ENCODE measurements around the gene SYS1.

Gene SYS1

GRCh38 chr20:45378191-45378590, 15.2 kb downstream of the SYS1 start, which contains the start of gene TP53TG5:
Gene TP53TG5 (minus strand): TSS chr20:45378325. CDS start chr20:45378236, 89 bp downstream.
- no peak for DNase-seq (ENCODE audit: low read depth in 2 of 2, low spot score in 1 of 2)

GRCh38 chr20:45387274-45387673, 24.3 kb downstream of the SYS1 start:
- DNase-seq (ENCODE audit: low read depth in 2 of 2, low spot score in 1 of 2) = no peak

- DNase-seq (ENCODE audit: low read depth in 2 of 2, low spot score in 1 of 2) = no peak
Measured at GRCh38 chr20:45390931-45391330, 28.0 kb downstream of the SYS1 start.

- DNase-seq (ENCODE audit: low read depth in 2 of 2, low spot score in 1 of 2) = no peak
Measured at GRCh38 chr20:45391559-45391958, 28.6 kb downstream of the SYS1 start.

- no peak for DNase-seq (ENCODE audit: low read depth in 2 of 2, low spot score in 1 of 2)
Measured at GRCh38 chr20:45392733-45393132, 29.8 kb downstream of the SYS1 start.

- no peak for DNase-seq (ENCODE audit: low read depth in 2 of 2, low spot score in 1 of 2)
Measured at GRCh38 chr20:45394221-45395113, 31.5 kb downstream of the SYS1 start.

- DNase-seq (ENCODE audit: low read depth in 2 of 2, low spot score in 1 of 2) = no peak
Measured at GRCh38 chr20:45395114-45395415, 32.1 kb downstream of the SYS1 start.

- DNase-seq (ENCODE audit: low read depth in 2 of 2, low spot score in 1 of 2) = no peak
Measured at GRCh38 chr20:45399018-45399417, 36.1 kb downstream of the SYS1 start.

GRCh38 chr20:45400346-45401031, 37.5 kb downstream of the SYS1 start:
- DNase-seq (ENCODE audit: low read depth in 2 of 2, low spot score in 1 of 2) = no peak

- DNase-seq (ENCODE audit: low read depth in 2 of 2, low spot score in 1 of 2) = no peak
Measured at GRCh38 chr20:45402946-45403345, 40.0 kb downstream of the SYS1 start.

- no peak for DNase-seq (ENCODE audit: low read depth in 2 of 2, low spot score in 1 of 2)
Measured at GRCh38 chr20:45404438-45404837, 41.5 kb downstream of the SYS1 start.

GRCh38 chr20:45405571-45406259, 42.8 kb downstream of the SYS1 start:
- DNase-seq (ENCODE audit: low read depth in 2 of 2, low spot score in 1 of 2) = no peak

- DNase-seq (ENCODE audit: low read depth in 2 of 2, low spot score in 1 of 2) = no peak
Measured at GRCh38 chr20:45406260-45407066, 43.5 kb downstream of the SYS1 start.

GRCh38 chr20:45407067-45407745, 44.2 kb downstream of the SYS1 start:
- DNase-seq (ENCODE audit: low read depth in 2 of 2, low spot score in 1 of 2) = no peak

- no peak for DNase-seq (ENCODE audit: low read depth in 2 of 2, low spot score in 1 of 2)
Measured at GRCh38 chr20:45407783-45408645, 45.1 kb downstream of the SYS1 start, which contains the start of gene DBNDD2. Gene DBNDD2 (plus strand): TSS chr20:45408289. CDS start chr20:45408468, 179 bp downstream.

- DNase-seq (ENCODE audit: low read depth in 2 of 2, low spot score in 1 of 2) = no peak
Measured at GRCh38 chr20:45408646-45409213, 45.8 kb downstream of the SYS1 start.

GRCh38 chr20:45409521-45410272, 46.7 kb downstream of the SYS1 start:
- DNase-seq (ENCODE audit: low read depth in 2 of 2, low spot score in 1 of 2) = no peak

- DNase-seq (ENCODE audit: low read depth in 2 of 2, low spot score in 1 of 2) = no peak
Measured at GRCh38 chr20:45410887-45411286, 47.9 kb downstream of the SYS1 start.
